Measurements from ENCODE around the gene ZNF423.

- no peak for TF ChIP-seq POLR2A (IDR thresholded peaks at IDR 0.05)
- TF ChIP-seq, protein P1, sequence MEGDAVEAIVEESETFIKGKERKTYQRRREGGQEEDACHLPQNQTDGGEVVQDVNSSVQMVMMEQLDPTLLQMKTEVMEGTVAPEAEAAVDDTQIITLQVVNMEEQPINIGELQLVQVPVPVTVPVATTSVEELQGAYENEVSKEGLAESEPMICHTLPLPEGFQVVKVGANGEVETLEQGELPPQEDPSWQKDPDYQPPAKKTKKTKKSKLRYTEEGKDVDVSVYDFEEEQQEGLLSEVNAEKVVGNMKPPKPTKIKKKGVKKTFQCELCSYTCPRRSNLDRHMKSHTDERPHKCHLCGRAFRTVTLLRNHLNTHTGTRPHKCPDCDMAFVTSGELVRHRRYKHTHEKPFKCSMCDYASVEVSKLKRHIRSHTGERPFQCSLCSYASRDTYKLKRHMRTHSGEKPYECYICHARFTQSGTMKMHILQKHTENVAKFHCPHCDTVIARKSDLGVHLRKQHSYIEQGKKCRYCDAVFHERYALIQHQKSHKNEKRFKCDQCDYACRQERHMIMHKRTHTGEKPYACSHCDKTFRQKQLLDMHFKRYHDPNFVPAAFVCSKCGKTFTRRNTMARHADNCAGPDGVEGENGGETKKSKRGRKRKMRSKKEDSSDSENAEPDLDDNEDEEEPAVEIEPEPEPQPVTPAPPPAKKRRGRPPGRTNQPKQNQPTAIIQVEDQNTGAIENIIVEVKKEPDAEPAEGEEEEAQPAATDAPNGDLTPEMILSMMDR (IDR thresholded peaks at IDR 0.05) = peak; percentile 66 to 92 (median 77)
These were observed 1.7 kb upstream of the ZNF423 start for GRCh38 chr16:49857423-49858181.
